Limb (tissue), 2 donors: ENCODE results near the gene ATP6V0E1.

Source experiments
- DNase-seq, 2 donors: peaks; one replicate each; pipeline ENCODE4 v3.0.0-alpha.2; 2016; ENCODE audit errors: extremely low spot score in 2 of 2

Gene ATP6V0E1

DNA sequence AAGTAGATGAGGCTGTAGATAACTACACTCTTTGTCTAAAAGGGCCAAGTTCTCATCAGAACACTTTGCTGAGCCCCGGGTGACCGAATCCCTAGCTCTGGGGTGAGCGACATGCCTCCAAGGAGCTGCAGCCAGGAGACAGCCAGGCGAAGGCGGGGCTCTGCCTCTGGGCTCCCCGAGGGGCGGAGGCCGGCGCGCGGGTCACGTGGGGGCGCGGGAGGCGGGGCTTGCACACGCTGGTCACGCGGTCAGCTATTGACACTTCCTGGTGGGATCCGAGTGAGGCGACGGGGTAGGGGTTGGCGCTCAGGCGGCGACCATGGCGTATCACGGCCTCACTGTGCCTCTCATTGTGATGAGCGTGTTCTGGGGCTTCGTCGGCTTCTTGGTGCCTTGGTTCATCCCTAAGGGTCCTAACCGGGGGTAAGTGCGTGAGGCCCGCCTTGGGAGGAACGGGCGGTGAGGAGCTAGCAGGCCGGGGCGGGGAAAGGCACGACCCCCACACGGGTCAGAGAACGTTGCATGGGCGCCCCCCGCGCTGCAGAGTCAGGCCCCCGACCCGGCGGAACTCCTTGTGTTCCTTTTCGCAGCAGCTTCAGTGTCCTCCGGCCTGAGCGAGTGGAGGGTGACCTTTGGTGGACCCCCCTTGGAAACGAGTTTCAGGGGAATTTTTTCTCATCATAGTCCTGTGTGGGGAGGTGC, at the start of gene ATP6V0E1:
TSS of gene ATP6V0E1 (plus strand) at position 230 of the 702 bp plus-strand sequence. CDS start at position 320, 90 bp downstream.
- peak; percentile 89 to 97 for DNase-seq

- no peak for DNase-seq
These were observed 48.5 kb upstream of the ATP6V0E1 start for GRCh38 chr5:172935096-172935495.

- no peak for DNase-seq
These were observed 47.2 kb upstream of the ATP6V0E1 start for GRCh38 chr5:172936401-172936800.

GRCh38 chr5:172939071-172939470, 44.5 kb upstream of the ATP6V0E1 start:
- DNase-seq, result no peak

DNA sequence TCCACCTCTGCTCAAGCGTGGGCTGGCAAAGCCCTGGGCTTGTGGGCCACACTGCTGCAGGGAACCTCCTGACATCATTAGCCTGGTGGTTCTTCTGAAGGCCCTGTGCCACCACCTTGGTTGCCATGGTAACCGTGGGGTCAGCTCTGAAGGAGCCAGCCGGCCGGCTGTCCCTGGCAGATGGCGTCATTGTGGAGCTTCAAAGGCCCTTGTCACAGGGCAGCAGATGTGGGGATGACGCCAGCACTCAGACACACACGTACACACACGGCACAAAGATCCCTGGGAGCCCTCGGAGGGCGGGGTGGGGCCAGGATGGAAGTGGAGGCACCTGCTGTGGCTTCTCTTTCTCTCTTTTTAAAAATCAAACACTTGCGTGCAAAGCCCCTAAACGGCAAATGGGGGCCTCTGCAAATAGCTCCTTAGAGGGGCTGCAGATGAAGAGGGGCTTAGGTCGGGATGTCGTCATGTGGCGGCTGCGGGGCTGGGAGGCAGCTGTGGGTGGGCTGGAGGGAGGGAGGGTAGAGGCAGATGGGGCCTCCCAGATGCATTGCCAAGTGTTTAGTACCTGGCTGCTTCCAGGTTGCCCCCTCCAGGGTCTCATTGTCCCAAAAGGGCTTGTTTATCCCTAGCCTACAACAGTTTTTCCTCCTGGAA, 43.8 kb upstream of the ATP6V0E1 start:
- DNase-seq, result peak in 1 of 2 donors; percentile 73

DNA sequence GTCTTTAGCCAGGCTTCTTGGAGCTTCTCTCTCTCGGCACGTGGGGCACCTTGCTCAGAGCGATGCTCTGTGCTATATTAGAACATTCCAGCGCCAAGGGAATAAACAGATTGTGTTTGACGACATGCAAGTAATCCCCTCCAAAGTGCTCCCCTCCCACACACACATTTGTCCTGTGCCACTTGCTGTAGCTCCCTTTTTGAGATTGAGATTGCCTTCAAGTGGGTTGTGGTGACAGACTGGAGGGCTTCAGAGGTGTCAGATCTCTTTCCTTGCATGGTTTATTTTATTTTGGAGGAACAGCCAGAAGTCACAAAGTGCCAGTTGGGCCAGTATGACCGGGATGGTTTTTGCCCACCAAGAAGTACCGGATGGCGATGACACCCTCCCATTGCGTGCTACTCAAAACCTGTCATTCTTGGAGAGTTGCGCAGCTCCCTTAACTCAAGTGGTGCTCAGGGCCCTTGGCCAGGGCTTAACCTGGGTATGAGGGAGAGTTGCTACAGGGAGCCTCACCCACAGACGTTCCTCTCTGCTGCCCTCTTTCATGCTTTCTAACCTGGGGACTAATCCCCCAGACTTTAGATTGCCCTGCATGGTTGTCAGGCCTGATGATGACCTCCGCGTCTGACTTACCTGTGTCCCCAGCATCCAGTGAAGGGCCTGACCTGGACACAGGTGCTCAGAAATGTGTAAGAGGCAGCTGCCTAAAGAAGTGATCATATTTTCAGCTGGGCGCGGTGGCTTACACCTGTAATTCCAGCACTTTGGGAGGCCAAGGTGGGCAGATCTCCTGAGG, 43.1 kb upstream of the ATP6V0E1 start:
- no peak for DNase-seq

DNA sequence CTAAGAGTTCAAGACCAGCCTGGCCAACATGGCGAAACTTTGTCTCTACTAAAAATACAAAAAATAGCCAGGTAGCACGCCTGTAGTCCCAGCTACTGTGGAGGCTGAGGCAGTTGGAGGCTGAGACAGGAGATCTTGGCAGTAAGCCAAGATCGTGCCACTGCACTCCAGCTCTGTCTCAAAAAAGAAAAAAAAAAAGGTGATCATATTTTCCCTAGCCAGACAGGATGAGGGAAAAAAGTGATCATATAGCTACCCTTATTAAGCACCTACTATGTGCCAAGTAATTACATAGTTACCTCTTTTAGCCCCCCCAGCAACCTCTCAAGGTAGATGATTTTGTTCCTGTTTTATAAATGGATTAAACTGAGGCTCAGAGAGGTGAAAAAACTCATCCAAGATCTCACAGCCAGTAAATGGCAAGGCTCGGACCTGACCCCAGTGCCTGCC, 42.5 kb upstream of the ATP6V0E1 start:
- no peak for DNase-seq

GRCh38 chr5:172942556-172942955, 41.0 kb upstream of the ATP6V0E1 start:
- no peak for DNase-seq

GRCh38 chr5:172943283-172943841, 40.2 kb upstream of the ATP6V0E1 start:
- DNase-seq, result no peak

- DNase-seq, result no peak
These were observed 39.7 kb upstream of the ATP6V0E1 start for GRCh38 chr5:172943906-172944305.

DNA sequence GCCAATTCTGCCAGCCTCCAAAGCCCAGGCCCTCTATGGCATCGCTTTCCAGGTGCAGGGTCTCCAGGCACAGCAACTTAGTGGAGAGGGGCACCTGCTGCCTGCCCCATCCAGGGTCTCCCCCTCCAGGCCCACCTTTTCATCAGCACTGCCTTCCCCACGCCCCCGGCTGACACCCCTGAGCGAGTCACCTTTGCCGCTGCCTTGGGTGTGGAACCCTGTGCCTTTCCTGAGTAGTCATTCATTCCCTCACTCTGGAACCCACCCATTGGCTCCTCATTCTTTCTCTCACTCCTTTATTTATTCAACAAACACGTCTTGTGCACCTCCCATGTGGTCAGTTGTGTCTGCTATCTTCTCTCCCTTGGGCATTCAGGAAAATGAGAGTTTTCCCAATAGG, 38.8 kb upstream of the ATP6V0E1 start:
- no peak for DNase-seq

- DNase-seq, result no peak
These were observed 38.4 kb upstream of the ATP6V0E1 start for GRCh38 chr5:172945151-172945550.

DNA sequence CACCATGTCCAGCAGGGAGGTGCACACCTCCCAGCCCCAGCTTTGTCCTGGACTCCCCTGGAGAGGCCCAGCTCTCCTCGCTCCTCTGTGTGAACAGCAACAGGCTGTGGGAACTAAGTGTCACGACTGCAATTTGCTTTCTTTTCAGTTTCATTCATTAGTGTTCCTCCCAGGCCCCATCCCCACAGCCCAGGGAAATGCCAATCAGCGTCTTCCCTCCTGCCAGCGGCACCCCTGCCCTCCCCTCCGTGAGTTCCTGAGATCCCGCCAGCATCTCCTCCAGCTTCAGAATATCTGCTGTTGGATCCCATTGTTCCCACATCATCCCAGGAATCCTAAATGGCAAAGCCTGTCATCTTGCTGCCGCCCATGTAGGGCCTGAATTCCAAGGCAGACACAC, 37.4 kb upstream of the ATP6V0E1 start:
- DNase-seq, result no peak

- DNase-seq, result no peak
These were observed 34.1 kb upstream of the ATP6V0E1 start for GRCh38 chr5:172949426-172949825.

DNA sequence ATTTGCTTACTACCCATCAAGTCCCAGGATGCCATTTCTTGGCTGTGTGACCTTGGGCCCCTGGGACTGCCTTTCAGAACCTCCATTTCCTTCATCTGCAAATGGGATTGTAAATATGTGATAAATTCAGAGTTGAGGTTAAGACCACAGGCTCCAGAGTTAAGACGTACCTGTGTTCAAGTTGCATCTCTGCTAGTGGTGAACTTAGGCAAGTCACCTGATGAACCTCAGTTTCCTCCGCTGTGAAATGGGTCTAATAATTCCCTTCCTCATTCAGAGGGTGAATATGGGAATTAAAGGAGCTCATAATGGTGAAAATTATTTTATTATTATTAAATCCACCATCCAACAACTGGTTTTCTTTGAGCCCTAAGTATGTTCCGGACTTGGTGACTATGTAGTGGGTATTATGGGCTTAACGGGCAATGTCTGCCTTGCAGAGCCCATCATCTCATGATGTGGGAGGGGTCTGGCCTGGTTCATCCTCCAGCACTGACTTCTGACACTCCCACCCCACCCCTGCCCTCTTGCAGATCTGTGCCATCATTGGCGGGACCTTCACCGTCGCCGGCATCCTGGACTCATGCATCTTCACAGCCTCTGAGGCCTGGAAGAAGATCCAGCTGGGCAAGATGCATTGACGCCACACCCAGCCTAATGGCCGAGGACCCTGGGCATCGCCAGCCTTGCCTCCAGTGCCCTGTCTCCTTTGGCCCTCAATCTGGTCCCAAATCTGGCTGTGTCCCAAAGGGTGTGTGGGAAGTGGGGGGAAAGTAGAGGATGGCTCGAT, 33.2 kb upstream of the ATP6V0E1 start:
- no peak for DNase-seq

DNA sequence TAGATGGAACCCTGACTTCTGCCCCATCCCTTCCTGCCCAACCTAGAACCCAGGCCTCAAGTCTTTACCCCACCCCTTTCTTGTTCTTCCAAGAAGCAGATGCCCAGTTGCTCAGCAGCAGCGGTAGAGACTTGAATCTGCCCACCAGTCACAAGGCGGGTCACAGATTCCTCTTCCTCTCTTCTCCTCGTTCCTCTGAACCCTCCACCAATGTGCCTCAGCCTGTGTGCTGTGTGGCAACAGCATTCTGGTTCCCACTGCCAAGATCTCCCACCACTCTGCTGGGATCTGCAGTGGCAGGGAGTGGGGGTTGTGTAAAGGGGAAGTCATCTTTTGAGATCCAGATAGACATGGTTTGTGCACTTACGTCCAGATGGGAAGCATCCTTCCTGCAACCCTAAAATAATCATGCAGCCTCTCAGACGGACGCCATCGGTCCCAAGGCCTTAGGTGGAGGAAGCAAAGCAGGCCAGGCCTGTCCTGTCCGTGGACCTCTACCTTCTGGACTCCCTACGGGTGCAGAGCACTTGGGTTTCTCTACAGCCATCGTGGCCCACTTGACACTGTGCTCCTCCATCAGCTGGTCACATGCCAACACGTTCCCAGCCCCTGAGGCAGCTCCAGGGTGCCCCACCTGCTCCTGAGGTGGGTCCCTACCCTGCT, 32.1 kb upstream of the ATP6V0E1 start:
- no peak for DNase-seq

GRCh38 chr5:172952034-172952511, 31.5 kb upstream of the ATP6V0E1 start:
- DNase-seq, result no peak

GRCh38 chr5:172953776-172954675, 29.5 kb upstream of the ATP6V0E1 start:
- DNase-seq, result no peak

GRCh38 chr5:172954751-172955159, 28.8 kb upstream of the ATP6V0E1 start:
- no peak for DNase-seq
